Gastrocnemius medialis (tissue), 4 donors: Measurements from ENCODE around the gene TMEM8B. TPM values are rescaled to one million over a fixed set of nuclear protein-coding genes. Genes with fewer than 3 reads are reported as not detected.
A peak's percentile ranks its signal among the peaks of the same experiment; 100 is the strongest.

Source experiments
- ATAC-seq, 2 donors: fragments of 150-250 bp; one replicate each; pipeline ENCODE4 v1.9.1; 2016
- DNase-seq, 2 donors: peaks; one replicate each; pipeline ENCODE4 v3.0.0-alpha.2; 2019
- H3K27ac ChIP-seq, 4 donors: fragments of 200-600 bp; sonication (generic); 1 replicate in 1 of 4; 2 replicates in 3 of 4; pipeline ENCODE4 v1.5.1; 2016 to 2018; ENCODE audit warnings: mild to moderate bottlenecking in 2 of 4, moderate library complexity in 1 of 4
- H3K27me3 ChIP-seq, 3 donors: fragments of 200-600 bp; sonication (generic) in 2 of 3; 1 replicate in 1 of 3; 2 replicates in 2 of 3; pipeline versions ENCODE4 v1.5.1 to v1.6.0; 2016 to 2019; ENCODE audit warnings: mild to moderate bottlenecking in 1 of 3, moderate library complexity in 1 of 3
- H3K36me3 ChIP-seq, 2 donors: fragments of 200-600 bp; sonication (generic) in 1 of 2; one replicate each; pipeline ENCODE4 v1.5.1; 2017 to 2018
- H3K4me1 ChIP-seq, 2 donors: fragments of 200-600 bp; sonication (generic) in 1 of 2; one replicate each; pipeline ENCODE4 v1.5.1; 2016 to 2017; ENCODE audit warnings: mild to moderate bottlenecking in 2 of 2
- H3K4me3 ChIP-seq, 4 donors: fragments of 200-600 bp; sonication (generic) in 3 of 4; 1 replicate in 1 of 4; 2 replicates in 3 of 4; pipeline ENCODE4 v1.5.1; 2016 to 2019; ENCODE audit warnings: mild to moderate bottlenecking in 2 of 4
- H3K9me3 ChIP-seq, 3 donors: fragments of 200-600 bp; sonication (generic) in 2 of 3; 1 replicate in 1 of 3; 2 replicates in 2 of 3; pipeline ENCODE4 v1.5.1; 2016 to 2019
- POLR2A ChIP-seq, 2 donors: fragments of 450-650 bp; IDR thresholded peaks; one replicate each; pipeline ENCODE4 v1.6.1; 2017; ENCODE audit warnings: antibody characterized with exemption in 2 of 2, mild to moderate bottlenecking in 2 of 2, moderate library complexity in 2 of 2
- in situ Hi-C, 4 donors: fragments of 200-750 bp; cut with MboI; loops; one replicate each; pipeline versions ENCODE4 v1.15.0 to v1.8.0; 2017; ENCODE audit warnings: low sequenced_read_pairs in 4 of 4
- intact Hi-C: fragments of 100-400 bp; cut with DNase I; formaldehyde crosslinking; loops from one replicate; pipeline ENCODE4 v1.15.1; 2023; ENCODE audit warnings: low total_unique reads
- total RNA-seq, 4 donors: library from RNA; depleted of rRNA; stranded (reverse); fragments of >200 nt; gene quantifications; one replicate each; pipeline versions ENCODE4 v1.1.0 to v1.2.3, GENCODE V29; 2016
- TF ChIP-seq, protein P1 (sequence below), 5 experiments: fragments of 450-650 bp in 3 of 5; fragments of 200-600 bp in 2 of 5; sonication (generic) in 2 of 5; IDR thresholded peaks in 4 of 5; conservative IDR thresholded peaks in 1 of 5; 1 replicate in 4 of 5; 2 replicates in 1 of 5; pipeline ENCODE4 v1.5.1; 2016 to 2019; ENCODE audit warnings: antibody characterized with exemption in 5 of 5, mild to moderate bottlenecking in 3 of 5, moderate library complexity in 3 of 5

Gene TMEM8B
- total RNA-seq, 4 donors from 2014 or later, result 1.9 to 6.4 (median 6.1) TPM

DNA sequence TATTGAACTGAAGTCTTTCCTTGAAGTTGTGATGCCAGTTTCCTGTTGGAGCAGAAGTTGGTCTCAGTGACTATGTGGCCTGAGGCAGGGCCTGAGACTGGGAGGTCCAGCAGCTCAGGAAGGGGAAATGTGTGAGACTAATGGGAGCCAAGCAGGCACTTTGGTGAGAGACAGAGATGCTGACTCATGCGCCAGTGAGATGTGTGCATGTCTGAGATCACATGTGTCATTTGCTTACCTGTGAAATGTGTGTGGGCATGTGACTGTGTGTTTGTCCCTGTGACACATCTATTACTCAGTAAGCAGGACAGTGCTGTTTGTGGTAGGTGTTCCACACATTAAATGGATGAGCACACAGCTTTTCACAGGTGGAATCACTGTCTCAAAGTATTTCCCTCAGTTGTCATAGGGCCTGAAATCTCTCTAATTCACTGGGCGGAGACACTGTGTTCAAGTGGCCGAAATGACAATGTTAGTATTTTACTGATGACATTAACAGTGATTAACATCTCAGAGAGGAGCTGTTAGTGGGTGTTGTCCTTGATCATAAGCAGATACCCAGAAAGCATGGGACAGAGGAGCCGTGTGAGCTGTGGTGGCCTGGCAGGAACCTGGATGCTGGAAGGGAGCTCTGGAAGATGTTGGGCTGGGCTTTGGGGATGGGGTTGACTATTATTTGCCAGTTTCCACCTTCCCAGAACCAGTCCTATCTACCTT lies 30.2 kb upstream of the TMEM8B start:
- ATAC-seq (peak; percentile 44 to 61), DNase-seq (no peak)
- H3K4me1 ChIP-seq, result peaks cover 8% of the 10 kb centered on the region in 2 donors
- H3K27ac ChIP-seq, result no peak overlapping the region
- no peak overlapping the region for H3K4me3 ChIP-seq
- TF ChIP-seq POLR2A (IDR thresholded peaks at IDR 0.05), result no peak
- TF ChIP-seq, protein P1, sequence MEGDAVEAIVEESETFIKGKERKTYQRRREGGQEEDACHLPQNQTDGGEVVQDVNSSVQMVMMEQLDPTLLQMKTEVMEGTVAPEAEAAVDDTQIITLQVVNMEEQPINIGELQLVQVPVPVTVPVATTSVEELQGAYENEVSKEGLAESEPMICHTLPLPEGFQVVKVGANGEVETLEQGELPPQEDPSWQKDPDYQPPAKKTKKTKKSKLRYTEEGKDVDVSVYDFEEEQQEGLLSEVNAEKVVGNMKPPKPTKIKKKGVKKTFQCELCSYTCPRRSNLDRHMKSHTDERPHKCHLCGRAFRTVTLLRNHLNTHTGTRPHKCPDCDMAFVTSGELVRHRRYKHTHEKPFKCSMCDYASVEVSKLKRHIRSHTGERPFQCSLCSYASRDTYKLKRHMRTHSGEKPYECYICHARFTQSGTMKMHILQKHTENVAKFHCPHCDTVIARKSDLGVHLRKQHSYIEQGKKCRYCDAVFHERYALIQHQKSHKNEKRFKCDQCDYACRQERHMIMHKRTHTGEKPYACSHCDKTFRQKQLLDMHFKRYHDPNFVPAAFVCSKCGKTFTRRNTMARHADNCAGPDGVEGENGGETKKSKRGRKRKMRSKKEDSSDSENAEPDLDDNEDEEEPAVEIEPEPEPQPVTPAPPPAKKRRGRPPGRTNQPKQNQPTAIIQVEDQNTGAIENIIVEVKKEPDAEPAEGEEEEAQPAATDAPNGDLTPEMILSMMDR (IDR thresholded peaks at IDR 0.05 in 4 of 5, conservative IDR thresholded peaks at IDR 0.05 in 1 of 5), result no peak
- H3K9me3 ChIP-seq, result no peaks in the 10 kb centered on the region
- in situ Hi-C loops (loop anchor here in 1 of 4 donors (10.0 kb wide), 1 partner anchor 76 kb away; the partner anchor contains the start of gene OR13J1), intact Hi-C loops (no loop called here)
- H3K27me3 ChIP-seq, result no peaks in the 10 kb centered on the region
- H3K36me3 ChIP-seq, result peaks cover 0 to 17% of the 10 kb centered on the region in 2 donors

DNA sequence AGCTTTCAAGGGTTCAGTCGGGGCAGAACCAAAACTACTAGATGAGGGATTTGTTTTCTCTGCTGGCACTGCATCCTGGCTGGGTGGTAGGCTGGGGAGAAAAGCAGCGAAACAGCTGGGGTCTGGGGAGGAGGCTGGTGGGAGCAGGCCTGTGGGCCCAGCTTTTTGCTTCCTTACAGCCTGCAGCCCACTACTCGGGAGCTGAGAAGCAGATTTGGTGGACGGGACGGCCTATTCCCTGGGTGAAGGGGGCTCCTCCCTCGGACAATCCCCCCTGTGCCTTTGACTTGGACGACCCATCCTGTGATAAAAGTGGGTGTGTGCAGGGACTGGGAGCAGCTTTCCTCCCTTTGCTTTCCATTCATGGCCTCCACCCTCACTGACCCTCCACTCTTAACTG lies 28.5 kb upstream of the TMEM8B start:
- Histone ChIP-seq H3K4me3 (no peak overlapping the region), H3K27ac (no peak overlapping the region), H3K36me3 (peaks cover 0 to 22% of the 10 kb centered on the region in 2 donors), H3K27me3 (no peaks in the 10 kb centered on the region), H3K4me1 (peaks cover 0 to 5% of the 10 kb centered on the region in 2 donors), H3K9me3 (no peaks in the 10 kb centered on the region)
- ATAC-seq, result no peak
- TF ChIP-seq, protein P1 (IDR thresholded peaks at IDR 0.05 in 4 of 5, conservative IDR thresholded peaks at IDR 0.05 in 1 of 5), result no peak
- no peak for TF ChIP-seq POLR2A (IDR thresholded peaks at IDR 0.05)
- intact Hi-C loops, result no loop called here
- in situ Hi-C loops, result no loop called here
- DNase-seq, result no peak

DNA sequence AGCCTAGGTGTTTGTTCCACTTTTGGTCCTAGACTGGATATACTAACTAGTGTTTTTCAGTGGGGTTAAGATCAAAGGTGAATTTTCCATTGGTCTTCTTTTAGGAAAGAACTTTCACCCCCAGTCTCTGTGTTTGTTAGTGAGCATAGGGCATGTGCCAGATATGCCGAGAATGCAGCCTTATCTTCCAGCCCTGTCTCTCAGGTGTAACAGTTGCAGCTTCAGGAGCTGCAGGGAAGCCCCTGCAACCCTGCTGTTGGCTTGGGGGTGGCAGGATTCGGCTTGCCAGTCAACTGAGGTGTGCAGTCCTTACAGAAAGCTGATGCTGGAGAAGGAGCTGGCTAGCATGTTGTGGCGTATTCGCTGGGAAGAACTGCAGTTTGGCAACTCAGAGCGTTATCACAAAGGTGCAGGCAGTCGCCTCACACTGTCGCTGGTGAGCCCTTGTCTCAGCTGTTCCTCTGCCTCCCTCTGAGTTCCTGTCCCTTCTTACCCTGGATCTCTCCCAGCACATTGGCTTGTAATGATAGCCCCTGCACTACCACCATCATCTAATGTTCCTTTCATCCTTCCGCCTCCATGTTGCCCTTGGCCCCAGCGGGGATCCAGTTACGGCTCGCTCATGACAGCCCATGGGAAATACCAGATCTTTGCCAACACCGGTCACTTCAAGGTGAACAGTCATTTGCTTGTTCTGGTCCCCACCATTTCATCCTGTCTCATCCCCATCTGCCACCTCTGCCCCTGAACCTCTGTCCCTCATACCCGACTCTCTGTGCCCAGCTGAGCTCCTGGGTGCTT lies 27.5 kb upstream of the TMEM8B start:
- no peak for TF ChIP-seq POLR2A (IDR thresholded peaks at IDR 0.05)
- TF ChIP-seq, protein P1 (IDR thresholded peaks at IDR 0.05 in 4 of 5, conservative IDR thresholded peaks at IDR 0.05 in 1 of 5), result no peak
- H3K27me3 ChIP-seq, result no peaks in the 10 kb centered on the region
- peaks cover 0 to 5% of the 10 kb centered on the region in 2 donors for H3K4me1 ChIP-seq
- ATAC-seq (peak; percentile 41 to 47), DNase-seq (no peak)
- intact Hi-C loops (no loop called here), in situ Hi-C loops (no loop called here)
- H3K27ac ChIP-seq, result peak overlapping the region in 1 of 4 donors; percentile 18
- H3K36me3 ChIP-seq, result peaks cover 0 to 32% of the 10 kb centered on the region in 2 donors
- H3K4me3 ChIP-seq, result no peak overlapping the region
- no peaks in the 10 kb centered on the region for H3K9me3 ChIP-seq

DNA sequence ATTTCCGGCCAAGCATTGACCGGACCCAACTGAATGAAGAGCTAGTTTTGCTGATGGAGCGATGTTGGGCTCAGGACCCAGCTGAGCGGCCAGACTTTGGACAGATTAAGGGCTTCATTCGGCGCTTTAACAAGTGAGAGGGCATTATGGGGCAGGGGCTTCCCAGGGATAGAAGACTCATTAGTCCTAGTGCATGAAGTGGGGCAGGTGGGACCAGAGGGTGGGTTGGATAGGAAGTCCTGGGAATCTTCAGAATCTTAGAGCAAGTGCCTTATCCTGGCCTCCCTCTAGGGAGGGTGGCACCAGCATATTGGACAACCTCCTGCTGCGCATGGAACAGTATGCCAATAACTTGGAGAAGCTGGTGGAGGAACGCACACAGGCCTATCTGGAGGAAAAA lies 22.9 kb upstream of the TMEM8B start:
- no peaks in the 10 kb centered on the region for H3K27me3 ChIP-seq
- H3K27ac ChIP-seq, result no peak overlapping the region
- intact Hi-C loops, result no loop called here
- H3K4me3 ChIP-seq, result no peak overlapping the region
- H3K4me1 ChIP-seq, result peaks cover 4 to 7% of the 10 kb centered on the region in 2 donors
- peaks cover 0 to 52% of the 10 kb centered on the region in 2 donors for H3K36me3 ChIP-seq
- no peak for TF ChIP-seq POLR2A (IDR thresholded peaks at IDR 0.05)
- TF ChIP-seq, protein P1 (IDR thresholded peaks at IDR 0.05 in 4 of 5, conservative IDR thresholded peaks at IDR 0.05 in 1 of 5), result no peak
- H3K9me3 ChIP-seq, result no peaks in the 10 kb centered on the region
- DNase-seq (no peak), ATAC-seq (no peak)
- in situ Hi-C loops, result no loop called here
